ENCODE measurements around the gene ZC3H18. TPM values are rescaled to one million over a fixed set of nuclear protein-coding genes. Genes with fewer than 3 reads are reported as not detected.
A peak's percentile ranks its signal among the peaks of the same experiment; 100 is the strongest.

The ZC3H18 gene
- total RNA-seq, 1 donor from 2014 or later = 44.5 TPM

- peaks cover 3% of the 10 kb centered on the region for H3K9me3 ChIP-seq
- intact Hi-C loops (cut with DNase I) = no loop called here
- DNase-seq (no peak), ATAC-seq (no peak)
- peaks cover 14% of the 10 kb centered on the region for H3K27me3 ChIP-seq
- TF ChIP-seq CTCF (IDR thresholded peaks at IDR 0.05) = no peak
- peaks cover 9% of the 10 kb centered on the region for H3K4me1 ChIP-seq
- H3K27ac ChIP-seq = no peak overlapping the region
- no peak overlapping the region for H3K4me3 ChIP-seq
- H3K36me3 ChIP-seq = no peaks in the 10 kb centered on the region
Observed at GRCh38 chr16:88537859-88538258, 32.3 kb upstream of the ZC3H18 start.

- DNase-seq = no peak
- Histone ChIP-seq H3K27ac (no peak overlapping the region), H3K4me3 (no peak overlapping the region), H3K4me1 (peaks cover 9% of the 10 kb centered on the region), H3K36me3 (no peaks in the 10 kb centered on the region), H3K9me3 (peaks cover 9% of the 10 kb centered on the region), H3K27me3 (peaks cover 14% of the 10 kb centered on the region)
- no peak for TF ChIP-seq CTCF (IDR thresholded peaks at IDR 0.05)
- intact Hi-C loops (cut with DNase I) = no loop called here
- ATAC-seq = no peak
Observed at GRCh38 chr16:88538366-88539060, 31.7 kb upstream of the ZC3H18 start.

GRCh38 chr16:88539261-88539651 lies 30.9 kb upstream of the ZC3H18 start:
- H3K27ac ChIP-seq = no peak overlapping the region
- peaks cover 9% of the 10 kb centered on the region for H3K4me1 ChIP-seq
- H3K36me3 ChIP-seq = no peaks in the 10 kb centered on the region
- DNase-seq (no peak), ATAC-seq (no peak)
- intact Hi-C loops (cut with DNase I) = no loop called here
- peaks cover 12% of the 10 kb centered on the region for H3K9me3 ChIP-seq
- H3K27me3 ChIP-seq = peaks cover 14% of the 10 kb centered on the region
- no peak for TF ChIP-seq CTCF (IDR thresholded peaks at IDR 0.05)
- no peak overlapping the region for H3K4me3 ChIP-seq

GRCh38 chr16:88539652-88540345 lies 30.4 kb upstream of the ZC3H18 start:
- peaks cover 12% of the 10 kb centered on the region for H3K9me3 ChIP-seq
- H3K4me3 ChIP-seq = no peak overlapping the region
- no peak overlapping the region for H3K27ac ChIP-seq
- peaks cover 8% of the 10 kb centered on the region for H3K4me1 ChIP-seq
- intact Hi-C loops (cut with DNase I) = no loop called here
- H3K27me3 ChIP-seq = peaks cover 14% of the 10 kb centered on the region
- no peaks in the 10 kb centered on the region for H3K36me3 ChIP-seq
- TF ChIP-seq CTCF (IDR thresholded peaks at IDR 0.05) = no peak
- DNase-seq = no peak
- no peak for ATAC-seq

GRCh38 chr16:88540346-88540977 lies 29.7 kb upstream of the ZC3H18 start:
- Histone ChIP-seq H3K36me3 (no peaks in the 10 kb centered on the region), H3K9me3 (peaks cover 12% of the 10 kb centered on the region), H3K27me3 (peaks cover 16% of the 10 kb centered on the region), H3K4me3 (no peak overlapping the region), H3K4me1 (peaks cover 2% of the 10 kb centered on the region), H3K27ac (no peak overlapping the region)
- DNase-seq (no peak), ATAC-seq (peak; percentile 17)
- no peak for TF ChIP-seq CTCF (IDR thresholded peaks at IDR 0.05)
- intact Hi-C loops (cut with DNase I) = no loop called here

All from upper lobe of right lung (tissue), 1 donor.